DMS 273 (cell line): ENCODE measurements around the gene R3HCC1L.
A peak's percentile ranks its signal among the peaks of the same experiment; 100 is the strongest.
"Not testable (repeated sequence)": the region's sequence is repeated elsewhere in the genome, so short reads cannot be mapped to it uniquely, and the experiment has no call there.

Experiments
- DNase-seq: peaks from one replicate; lab custom pipeline; 2025; ENCODE audit not compliant: unreplicated experiment; lab: John Stamatoyannopoulos, UW

R3HCC1L gene

GRCh38 chr10:98128802-98129201 is 5.7 kb upstream of the R3HCC1L start:
- DNase-seq: peak; percentile 34

GRCh38 chr10:98131619-98132018 is 2.8 kb upstream of the R3HCC1L start:
- no peak for DNase-seq

DNA sequence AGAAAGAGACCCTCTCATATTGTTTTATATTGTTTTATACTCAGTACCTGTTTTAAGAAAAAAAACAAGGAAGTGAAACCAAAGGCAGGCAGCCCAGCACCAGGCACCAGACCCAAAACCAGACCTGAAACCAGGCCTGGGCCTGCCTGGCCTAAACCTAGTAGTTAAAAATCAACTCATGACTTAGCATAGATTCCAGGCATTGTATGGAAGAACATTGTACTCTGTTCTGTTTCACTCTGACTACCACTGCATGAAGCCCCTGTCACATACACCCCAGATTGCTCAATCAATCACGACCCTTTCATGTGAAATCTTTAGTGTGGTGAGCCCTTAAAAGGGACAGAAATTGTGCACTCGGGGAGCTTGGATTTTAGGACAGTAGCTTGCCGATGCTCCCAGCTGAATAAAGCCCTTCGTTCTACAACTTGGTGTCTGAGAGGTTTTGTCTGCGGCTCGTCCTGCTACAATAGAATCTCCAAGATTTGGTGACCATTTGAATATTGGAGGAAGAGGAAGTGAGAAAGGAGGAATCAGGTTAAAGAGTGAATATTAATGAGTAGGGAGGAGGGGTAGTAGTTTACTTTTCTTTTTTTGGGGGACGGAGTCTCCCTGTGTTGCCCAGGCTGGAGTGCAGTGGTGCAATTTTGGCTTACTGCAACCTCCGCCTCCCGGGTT is 1.2 kb upstream of the R3HCC1L start:
- not testable (repeated sequence) for DNase-seq

DNA sequence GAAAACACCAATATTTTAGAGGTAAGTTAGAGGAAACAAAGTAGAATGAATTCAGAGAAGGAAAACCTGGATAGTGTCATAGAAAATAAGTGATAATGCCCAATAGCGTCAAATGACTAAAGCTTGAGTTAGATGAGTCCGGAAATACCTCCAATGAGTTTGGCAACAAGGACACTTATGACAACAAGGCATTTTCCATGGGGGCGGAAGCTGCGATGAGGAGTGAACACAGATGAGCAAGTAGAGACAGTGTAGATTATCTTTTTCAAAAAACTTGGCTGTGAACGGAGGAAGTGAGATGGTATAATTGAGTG is 383 bp upstream of the R3HCC1L start:
- no peak for DNase-seq

GRCh38 chr10:98135222-98135899 is 904 bp downstream of the R3HCC1L start:
- DNase-seq: peak; percentile 49

DNA sequence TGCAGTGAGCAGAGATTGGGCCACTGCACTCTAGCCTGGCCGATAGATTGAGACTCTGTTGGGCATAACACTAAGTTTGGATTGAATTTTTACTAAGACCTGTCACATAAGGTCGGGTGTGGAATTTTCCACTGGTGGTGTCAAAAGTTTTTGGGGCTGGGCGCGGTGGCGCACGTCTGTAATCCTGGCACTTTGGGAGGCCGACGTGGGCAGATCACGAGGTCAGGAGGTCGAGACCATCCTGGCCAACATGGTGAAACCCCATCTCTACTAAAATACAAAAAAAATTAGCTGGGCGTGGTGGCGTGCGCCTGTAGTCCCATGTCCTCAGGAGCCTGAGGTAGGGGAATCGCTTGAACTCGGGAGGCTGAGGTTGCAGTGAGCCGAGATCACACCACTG is 2.3 kb downstream of the R3HCC1L start:
- DNase-seq: not testable (repeated sequence)

DNA sequence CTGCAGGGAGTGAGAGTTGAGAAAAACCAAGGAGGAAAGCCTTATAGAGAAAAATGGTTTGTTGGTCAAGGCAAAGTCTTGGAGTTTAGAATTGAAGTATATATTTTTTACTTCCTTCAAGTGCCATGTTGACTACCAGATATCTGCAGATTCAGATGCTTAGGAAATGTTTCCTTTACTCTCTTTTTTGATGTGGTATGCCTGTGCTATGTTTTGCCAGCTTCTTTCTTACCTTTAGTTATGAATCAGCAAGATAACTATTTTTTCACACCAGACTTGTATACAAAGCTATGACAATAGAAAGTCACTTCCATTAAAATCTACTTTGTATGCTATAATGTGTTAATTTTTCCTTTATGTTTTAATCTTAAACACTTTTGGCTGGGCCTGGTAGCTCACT is 3.6 kb downstream of the R3HCC1L start:
- DNase-seq: no peak

GRCh38 chr10:98139431-98139830 is 5.0 kb downstream of the R3HCC1L start:
- no peak for DNase-seq

DNA sequence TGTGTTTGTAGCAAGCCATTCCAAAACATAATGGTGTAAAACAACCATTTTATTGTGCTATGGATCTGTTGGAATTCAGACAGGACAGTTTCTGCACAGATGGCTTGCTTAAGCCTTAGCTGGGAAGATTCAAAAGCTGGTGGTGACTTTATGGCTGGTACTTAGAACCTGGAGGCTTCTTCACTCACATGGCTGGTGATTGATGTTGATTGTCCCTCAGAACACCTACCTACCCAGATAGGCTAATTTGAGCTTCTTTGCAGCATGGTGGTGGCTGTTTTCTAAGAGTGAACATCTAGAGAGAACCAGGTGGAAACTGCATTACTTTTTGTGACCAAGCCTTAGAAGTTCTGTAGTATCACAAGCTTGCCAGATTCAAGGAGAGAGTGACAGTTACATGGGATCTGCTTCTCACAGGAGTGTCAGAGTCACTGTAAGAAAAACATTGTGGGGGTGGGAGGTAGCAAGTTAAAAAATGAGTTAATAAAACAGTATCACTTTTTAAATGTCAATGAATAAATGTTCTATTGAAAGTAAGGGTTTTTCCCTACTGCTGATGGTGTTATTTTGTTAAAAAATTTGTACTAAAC is 7.1 kb downstream of the R3HCC1L start:
- DNase-seq: peak; percentile 25

- no peak for DNase-seq
Measured at GRCh38 chr10:98144985-98145384, 10.5 kb downstream of the R3HCC1L start.

DNA sequence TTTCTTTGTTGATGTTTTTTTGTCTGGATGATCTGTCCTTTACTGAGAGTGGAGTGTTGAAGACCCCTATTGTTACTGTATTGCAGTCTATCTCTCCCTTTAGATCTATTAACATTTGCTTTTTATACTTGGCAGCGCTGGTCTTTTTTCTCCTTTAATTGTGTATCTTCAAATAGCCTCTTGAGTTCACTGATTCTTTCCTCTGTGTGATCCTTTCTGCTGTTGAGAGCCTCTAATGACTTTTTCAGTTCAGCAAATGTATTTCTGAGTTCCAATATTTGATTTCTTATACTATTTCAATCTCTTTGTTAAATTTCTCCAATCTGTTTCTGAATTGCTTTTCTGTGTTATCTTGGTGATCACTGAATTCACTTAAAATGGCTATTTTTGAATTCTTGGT is 15.4 kb downstream of the R3HCC1L start:
- DNase-seq: no peak

- DNase-seq: no peak
Measured at GRCh38 chr10:98150544-98150943, 16.1 kb downstream of the R3HCC1L start.

- DNase-seq: not testable (repeated sequence)
Measured at GRCh38 chr10:98152778-98153177, 18.3 kb downstream of the R3HCC1L start.

DNA sequence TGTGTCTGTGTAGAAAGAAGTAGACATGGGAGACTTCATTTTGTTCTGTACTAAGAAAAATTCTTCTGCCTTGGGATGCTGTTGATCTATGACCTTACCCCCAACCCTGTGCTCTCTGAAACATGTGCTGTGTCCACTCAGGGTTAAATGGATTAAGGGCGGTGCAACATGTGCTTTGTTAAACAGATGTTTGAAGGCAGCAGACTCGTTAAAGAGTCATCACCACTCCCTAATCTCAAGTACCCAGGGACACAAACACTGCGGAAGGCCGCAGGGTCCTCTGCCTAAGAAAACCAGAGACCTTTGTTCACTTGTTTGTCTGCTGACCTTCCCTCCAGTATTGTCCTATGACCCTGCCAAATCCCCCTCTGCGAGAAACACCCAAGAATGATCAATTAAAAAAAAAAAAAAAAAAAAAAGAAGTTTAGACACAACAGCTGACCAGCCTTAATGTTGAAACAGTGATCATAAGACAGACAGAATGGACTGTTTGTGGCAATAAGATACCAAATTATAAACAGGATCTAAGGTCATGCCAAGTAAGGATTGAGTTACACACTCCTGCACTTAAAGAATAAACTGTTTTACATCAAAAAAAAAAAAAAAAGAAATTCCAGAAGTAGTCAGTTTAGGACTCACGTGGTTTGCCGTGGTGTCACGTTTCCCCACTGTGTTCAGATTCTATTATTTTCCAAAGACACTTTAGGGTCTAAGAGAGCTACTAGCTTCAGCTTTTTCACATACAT is 18.9 kb downstream of the R3HCC1L start:
- DNase-seq: not testable (repeated sequence)

GRCh38 chr10:98154076-98154475 is 19.6 kb downstream of the R3HCC1L start:
- no peak for DNase-seq

GRCh38 chr10:98158576-98158975 is 24.1 kb downstream of the R3HCC1L start:
- no peak for DNase-seq

GRCh38 chr10:98163941-98164340 is 29.5 kb downstream of the R3HCC1L start:
- DNase-seq: no peak

DNA sequence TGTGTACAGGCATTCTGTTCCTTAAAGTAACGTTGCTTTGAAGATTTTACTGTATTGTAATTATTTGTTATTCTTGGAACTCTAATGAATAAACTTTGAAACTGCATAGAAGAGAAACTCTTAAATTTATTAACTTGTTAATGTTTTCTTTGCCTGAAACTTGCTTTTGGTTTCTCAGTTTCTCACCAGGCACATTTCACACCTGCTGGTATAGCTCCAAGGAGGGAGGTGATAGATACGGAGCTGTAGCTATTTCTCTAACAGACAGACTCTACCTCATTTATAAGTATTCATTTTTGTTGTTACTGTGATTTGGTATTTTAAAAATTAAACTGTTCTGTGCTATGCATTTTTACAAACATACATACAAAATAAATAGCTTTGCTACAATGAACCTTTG is 32.7 kb downstream of the R3HCC1L start:
- no peak for DNase-seq

- DNase-seq: no peak
Measured at GRCh38 chr10:98168147-98168546, 33.7 kb downstream of the R3HCC1L start.

DNA sequence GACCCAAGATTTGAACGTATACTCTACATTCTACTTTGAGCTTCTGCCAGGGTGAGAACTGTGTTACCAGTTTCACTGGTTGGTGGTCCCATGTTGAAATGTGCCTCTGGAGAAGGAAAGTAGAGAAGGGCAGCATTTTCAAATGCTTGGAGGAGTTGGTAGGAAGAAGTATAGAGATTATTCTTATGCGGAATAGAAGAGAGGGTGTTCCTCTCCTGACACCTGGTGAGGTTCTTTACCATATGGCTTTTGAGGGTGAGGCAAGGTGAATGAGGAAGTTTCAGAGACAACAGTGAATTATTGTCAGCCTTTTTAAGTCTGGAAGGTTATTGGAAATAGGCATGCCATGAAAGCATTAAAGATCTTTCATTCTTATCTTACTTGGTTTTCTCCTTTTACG is 34.3 kb downstream of the R3HCC1L start:
- DNase-seq: no peak

DNA sequence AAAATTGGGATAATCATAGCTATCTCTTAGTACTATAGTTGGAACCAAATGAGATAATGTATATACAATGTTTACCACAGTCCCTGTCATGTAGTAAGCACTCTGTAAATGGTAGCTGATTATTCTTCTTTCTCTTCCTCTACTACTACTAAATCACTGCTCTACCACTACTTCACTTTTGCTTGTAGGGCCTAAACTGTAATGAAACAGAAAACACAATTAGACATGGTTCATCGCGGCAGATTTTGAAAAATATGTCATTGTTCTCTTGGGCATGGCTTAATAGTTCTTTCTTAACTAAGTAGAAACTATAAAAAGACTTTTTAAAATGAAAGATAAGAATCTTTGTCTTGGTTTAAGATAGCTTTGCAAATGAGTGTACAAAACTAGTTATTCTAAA is 34.9 kb downstream of the R3HCC1L start:
- no peak for DNase-seq
